ENCODE measurements around the gene RAPGEF4.

The RAPGEF4 gene

DNA sequence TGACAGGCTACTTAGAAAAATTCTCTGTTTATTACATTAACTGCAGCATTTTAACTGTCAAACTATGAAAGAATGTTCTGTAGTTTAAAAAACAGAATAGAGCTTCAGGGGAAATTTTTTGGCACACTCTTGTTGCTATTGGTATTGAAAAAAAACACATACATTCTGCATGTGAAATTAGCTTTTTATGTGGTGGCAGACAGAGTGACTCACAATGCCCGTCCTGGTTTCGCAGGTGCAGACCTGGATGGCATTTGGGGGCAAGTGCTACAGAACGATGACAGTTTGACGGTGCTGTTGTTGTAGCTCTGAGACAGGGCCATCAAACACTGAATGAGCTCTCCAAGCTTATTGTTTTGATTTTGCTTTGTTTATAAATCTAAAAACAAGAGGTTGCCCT lies 235.0 kb downstream of the RAPGEF4 start:
- Histone ChIP-seq H3K9ac (ENCODE audit: low read depth in 1 of 2, low read length in 2 of 2) (no peak overlapping the region), H3K36me3 (ENCODE audit: control insufficient read depth in 2 of 2, insufficient read depth in 2 of 2, low read length in 2 of 2) (no peaks in the 10 kb centered on the region), H3K27ac (ENCODE audit: low read depth in 2 of 2, low read length in 2 of 2) (no peak overlapping the region), H3K27me3 (ENCODE audit: control insufficient read depth in 2 of 2, insufficient read depth in 2 of 2, low read length in 2 of 2) (no peaks in the 10 kb centered on the region), H3K4me3 (ENCODE audit: low read length in 2 of 2) (no peak overlapping the region), H3K9me3 (ENCODE audit: control insufficient read depth in 2 of 2, low read length in 2 of 2) (no peaks in the 10 kb centered on the region), H3K4me1 (ENCODE audit: control insufficient read depth in 2 of 2, insufficient read depth in 2 of 2, low read length in 2 of 2) (peaks cover 0 to 3% of the 10 kb centered on the region in 2 donors)

GRCh38 chr2:172972005-172972619 lies 236.5 kb downstream of the RAPGEF4 start:
- H3K36me3 ChIP-seq (ENCODE audit: control insufficient read depth in 2 of 2, insufficient read depth in 2 of 2, low read length in 2 of 2): no peaks in the 10 kb centered on the region
- H3K4me1 ChIP-seq (ENCODE audit: control insufficient read depth in 2 of 2, insufficient read depth in 2 of 2, low read length in 2 of 2): peaks cover 0 to 3% of the 10 kb centered on the region in 2 donors
- H3K9ac ChIP-seq (ENCODE audit: low read depth in 1 of 2, low read length in 2 of 2): no peak overlapping the region
- no peaks in the 10 kb centered on the region for H3K27me3 ChIP-seq (ENCODE audit: control insufficient read depth in 2 of 2, insufficient read depth in 2 of 2, low read length in 2 of 2)
- no peak overlapping the region for H3K27ac ChIP-seq (ENCODE audit: low read depth in 2 of 2, low read length in 2 of 2)
- no peaks in the 10 kb centered on the region for H3K9me3 ChIP-seq (ENCODE audit: control insufficient read depth in 2 of 2, low read length in 2 of 2)
- H3K4me3 ChIP-seq (ENCODE audit: low read length in 2 of 2): no peak overlapping the region

DNA sequence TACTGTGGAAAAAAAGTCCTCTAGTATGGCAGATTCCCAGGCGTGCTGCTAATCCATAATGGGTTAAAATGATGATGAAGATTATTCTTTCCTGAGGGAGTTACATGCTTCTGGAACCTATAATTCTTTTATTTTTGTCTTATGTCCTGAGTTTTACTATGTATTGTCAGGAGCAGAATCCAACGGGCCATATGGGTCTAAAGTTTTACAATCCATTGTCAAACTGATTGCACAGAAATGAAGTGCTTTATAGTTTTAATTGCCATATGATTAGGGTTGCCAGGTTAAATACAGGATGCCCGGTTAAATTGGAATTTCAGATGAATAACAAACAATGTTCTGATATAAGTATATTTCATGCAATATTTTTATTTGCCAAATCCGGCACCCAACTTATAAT lies 239.1 kb downstream of the RAPGEF4 start:
- Histone ChIP-seq H3K36me3 (ENCODE audit: control insufficient read depth in 2 of 2, insufficient read depth in 2 of 2, low read length in 2 of 2) (no peaks in the 10 kb centered on the region), H3K9me3 (ENCODE audit: control insufficient read depth in 2 of 2, low read length in 2 of 2) (no peaks in the 10 kb centered on the region), H3K4me1 (ENCODE audit: control insufficient read depth in 2 of 2, insufficient read depth in 2 of 2, low read length in 2 of 2) (no peaks in the 10 kb centered on the region), H3K27ac (ENCODE audit: low read depth in 2 of 2, low read length in 2 of 2) (no peak overlapping the region), H3K27me3 (ENCODE audit: control insufficient read depth in 2 of 2, insufficient read depth in 2 of 2, low read length in 2 of 2) (no peaks in the 10 kb centered on the region), H3K9ac (ENCODE audit: low read depth in 1 of 2, low read length in 2 of 2) (no peak overlapping the region), H3K4me3 (ENCODE audit: low read length in 2 of 2) (no peak overlapping the region)

DNA sequence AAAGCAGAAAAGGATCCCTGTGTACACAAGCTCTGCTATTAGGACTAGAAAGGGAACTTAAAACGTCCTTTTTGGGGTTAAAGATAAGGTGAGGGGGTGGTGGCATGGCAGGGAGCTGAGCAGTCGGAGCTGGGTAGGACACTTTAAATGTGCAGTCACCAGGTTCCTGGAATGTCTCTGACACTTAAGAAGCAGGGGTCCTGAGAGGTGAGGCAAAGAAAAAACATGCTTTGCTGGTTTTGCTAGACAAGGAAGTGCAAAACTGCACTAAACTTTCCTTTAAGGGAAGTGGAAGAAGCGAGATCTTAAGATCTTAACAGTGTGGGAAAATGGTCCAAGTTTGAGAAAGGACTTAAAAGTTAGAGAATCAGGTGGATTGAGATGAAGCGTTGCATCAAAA lies 240.5 kb downstream of the RAPGEF4 start:
- Histone ChIP-seq H3K9ac (ENCODE audit: low read depth in 1 of 2, low read length in 2 of 2) (no peak overlapping the region), H3K9me3 (ENCODE audit: control insufficient read depth in 2 of 2, low read length in 2 of 2) (no peaks in the 10 kb centered on the region), H3K27me3 (ENCODE audit: control insufficient read depth in 2 of 2, insufficient read depth in 2 of 2, low read length in 2 of 2) (no peaks in the 10 kb centered on the region), H3K36me3 (ENCODE audit: control insufficient read depth in 2 of 2, insufficient read depth in 2 of 2, low read length in 2 of 2) (no peaks in the 10 kb centered on the region), H3K27ac (ENCODE audit: low read depth in 2 of 2, low read length in 2 of 2) (no peak overlapping the region), H3K4me1 (ENCODE audit: control insufficient read depth in 2 of 2, insufficient read depth in 2 of 2, low read length in 2 of 2) (no peaks in the 10 kb centered on the region), H3K4me3 (ENCODE audit: low read length in 2 of 2) (no peak overlapping the region)

GRCh38 chr2:172976816-172977215 lies 241.2 kb downstream of the RAPGEF4 start:
- H3K4me3 ChIP-seq (ENCODE audit: low read length in 2 of 2): no peak overlapping the region
- H3K27me3 ChIP-seq (ENCODE audit: control insufficient read depth in 2 of 2, insufficient read depth in 2 of 2, low read length in 2 of 2): no peaks in the 10 kb centered on the region
- H3K9me3 ChIP-seq (ENCODE audit: control insufficient read depth in 2 of 2, low read length in 2 of 2): no peaks in the 10 kb centered on the region
- H3K36me3 ChIP-seq (ENCODE audit: control insufficient read depth in 2 of 2, insufficient read depth in 2 of 2, low read length in 2 of 2): no peaks in the 10 kb centered on the region
- no peak overlapping the region for H3K9ac ChIP-seq (ENCODE audit: low read depth in 1 of 2, low read length in 2 of 2)
- no peaks in the 10 kb centered on the region for H3K4me1 ChIP-seq (ENCODE audit: control insufficient read depth in 2 of 2, insufficient read depth in 2 of 2, low read length in 2 of 2)
- no peak overlapping the region for H3K27ac ChIP-seq (ENCODE audit: low read depth in 2 of 2, low read length in 2 of 2)

DNA sequence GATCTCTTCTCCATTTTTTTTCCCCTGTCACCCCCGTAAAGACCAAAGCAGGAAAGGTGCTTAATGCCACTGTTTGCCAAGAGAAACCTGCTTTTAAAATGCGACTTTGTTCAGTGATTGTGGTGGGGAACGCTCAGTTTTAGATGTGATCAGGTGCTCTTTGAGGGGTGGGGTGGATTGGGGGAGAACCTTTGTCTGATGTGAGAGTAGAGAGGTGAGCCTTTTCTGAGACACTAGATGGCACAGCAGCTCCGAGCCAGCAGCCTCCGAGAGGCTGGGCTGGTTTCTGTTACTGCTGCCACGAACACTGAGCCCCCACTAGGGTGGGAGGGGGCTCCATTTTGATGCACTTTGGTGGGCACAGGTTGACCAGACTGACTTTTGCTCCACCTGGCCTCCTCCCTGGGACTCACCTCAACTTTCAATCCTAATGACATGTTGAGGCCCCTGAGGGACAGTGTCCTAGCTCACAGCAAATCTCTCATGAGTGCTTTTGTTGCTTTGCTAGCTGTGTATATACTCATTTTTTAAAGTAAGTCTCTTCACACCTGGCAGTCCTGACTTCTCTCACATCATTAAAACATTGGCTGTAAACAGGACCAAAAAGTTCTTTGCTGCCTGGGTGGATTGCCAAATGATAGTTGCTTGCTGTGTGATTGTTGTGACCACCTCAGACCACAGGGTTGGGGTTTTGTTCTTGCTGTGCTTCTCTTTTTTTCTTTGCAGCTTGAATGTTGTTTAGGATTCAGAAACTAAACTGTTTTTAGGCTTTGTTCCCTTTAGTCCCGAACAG lies 241.8 kb downstream of the RAPGEF4 start:
- no peaks in the 10 kb centered on the region for H3K36me3 ChIP-seq (ENCODE audit: control insufficient read depth in 2 of 2, insufficient read depth in 2 of 2, low read length in 2 of 2)
- no peak overlapping the region for H3K4me3 ChIP-seq (ENCODE audit: low read length in 2 of 2)
- no peak overlapping the region for H3K27ac ChIP-seq (ENCODE audit: low read depth in 2 of 2, low read length in 2 of 2)

GRCh38 chr2:172978063-172978383 lies 242.4 kb downstream of the RAPGEF4 start:
- no peaks in the 10 kb centered on the region for H3K27me3 ChIP-seq (ENCODE audit: control insufficient read depth in 2 of 2, insufficient read depth in 2 of 2, low read length in 2 of 2)
- no peak overlapping the region for H3K9ac ChIP-seq (ENCODE audit: low read depth in 1 of 2, low read length in 2 of 2)
- no peaks in the 10 kb centered on the region for H3K4me1 ChIP-seq (ENCODE audit: control insufficient read depth in 2 of 2, insufficient read depth in 2 of 2, low read length in 2 of 2)
- no peak overlapping the region for H3K4me3 ChIP-seq (ENCODE audit: low read length in 2 of 2)
- no peaks in the 10 kb centered on the region for H3K36me3 ChIP-seq (ENCODE audit: control insufficient read depth in 2 of 2, insufficient read depth in 2 of 2, low read length in 2 of 2)
- H3K9me3 ChIP-seq (ENCODE audit: control insufficient read depth in 2 of 2, low read length in 2 of 2): no peaks in the 10 kb centered on the region
- no peak overlapping the region for H3K27ac ChIP-seq (ENCODE audit: low read depth in 2 of 2, low read length in 2 of 2)

More for the DNA sequence above, 241.8 kb downstream of the RAPGEF4 start:
- Histone ChIP-seq H3K9me3 (ENCODE audit: control insufficient read depth in 2 of 2, low read length in 2 of 2) (no peaks in the 10 kb centered on the region), H3K27me3 (ENCODE audit: control insufficient read depth in 2 of 2, insufficient read depth in 2 of 2, low read length in 2 of 2) (no peaks in the 10 kb centered on the region), H3K4me1 (ENCODE audit: control insufficient read depth in 2 of 2, insufficient read depth in 2 of 2, low read length in 2 of 2) (no peaks in the 10 kb centered on the region), H3K9ac (ENCODE audit: low read depth in 1 of 2, low read length in 2 of 2) (no peak overlapping the region)

GRCh38 chr2:172985139-172985892 lies 249.7 kb downstream of the RAPGEF4 start:
- Histone ChIP-seq H3K27ac (ENCODE audit: low read depth in 2 of 2, low read length in 2 of 2) (no peak overlapping the region), H3K9ac (ENCODE audit: low read depth in 1 of 2, low read length in 2 of 2) (no peak overlapping the region), H3K27me3 (ENCODE audit: control insufficient read depth in 2 of 2, insufficient read depth in 2 of 2, low read length in 2 of 2) (no peaks in the 10 kb centered on the region), H3K4me3 (ENCODE audit: low read length in 2 of 2) (no peak overlapping the region), H3K4me1 (ENCODE audit: control insufficient read depth in 2 of 2, insufficient read depth in 2 of 2, low read length in 2 of 2) (no peaks in the 10 kb centered on the region), H3K9me3 (ENCODE audit: control insufficient read depth in 2 of 2, low read length in 2 of 2) (no peaks in the 10 kb centered on the region), H3K36me3 (ENCODE audit: control insufficient read depth in 2 of 2, insufficient read depth in 2 of 2, low read length in 2 of 2) (no peaks in the 10 kb centered on the region)

- Histone ChIP-seq H3K9me3 (ENCODE audit: control insufficient read depth in 2 of 2, low read length in 2 of 2) (no peaks in the 10 kb centered on the region), H3K4me1 (ENCODE audit: control insufficient read depth in 2 of 2, insufficient read depth in 2 of 2, low read length in 2 of 2) (no peaks in the 10 kb centered on the region), H3K4me3 (ENCODE audit: low read length in 2 of 2) (no peak overlapping the region), H3K36me3 (ENCODE audit: control insufficient read depth in 2 of 2, insufficient read depth in 2 of 2, low read length in 2 of 2) (no peaks in the 10 kb centered on the region), H3K27me3 (ENCODE audit: control insufficient read depth in 2 of 2, insufficient read depth in 2 of 2, low read length in 2 of 2) (no peaks in the 10 kb centered on the region), H3K27ac (ENCODE audit: low read depth in 2 of 2, low read length in 2 of 2) (no peak overlapping the region), H3K9ac (ENCODE audit: low read depth in 1 of 2, low read length in 2 of 2) (no peak overlapping the region)
These were observed 250.4 kb downstream of the RAPGEF4 start for GRCh38 chr2:172986040-172986439.

GRCh38 chr2:172988728-172989127 lies 253.1 kb downstream of the RAPGEF4 start:
- no peaks in the 10 kb centered on the region for H3K9me3 ChIP-seq (ENCODE audit: control insufficient read depth in 2 of 2, low read length in 2 of 2)
- H3K36me3 ChIP-seq (ENCODE audit: control insufficient read depth in 2 of 2, insufficient read depth in 2 of 2, low read length in 2 of 2): no peaks in the 10 kb centered on the region
- no peaks in the 10 kb centered on the region for H3K4me1 ChIP-seq (ENCODE audit: control insufficient read depth in 2 of 2, insufficient read depth in 2 of 2, low read length in 2 of 2)
- no peak overlapping the region for H3K9ac ChIP-seq (ENCODE audit: low read depth in 1 of 2, low read length in 2 of 2)
- no peak overlapping the region for H3K27ac ChIP-seq (ENCODE audit: low read depth in 2 of 2, low read length in 2 of 2)
- no peaks in the 10 kb centered on the region for H3K27me3 ChIP-seq (ENCODE audit: control insufficient read depth in 2 of 2, insufficient read depth in 2 of 2, low read length in 2 of 2)
- no peak overlapping the region for H3K4me3 ChIP-seq (ENCODE audit: low read length in 2 of 2)
